Stimulated activated CD8-positive, alpha-beta memory T cell treated with anti-CD3 and anti-CD28 coated beads, Interleukin-15, amount 100 ng/mL, for 48 hours (primary cell): ENCODE results near the gene PTPRS.
"Not testable (repeated sequence)": the region's sequence is repeated elsewhere in the genome, so short reads cannot be mapped to it uniquely, and the experiment has no call there.

Experiments used
- DNase-seq, 2 donors: peaks; one replicate each; pipeline ENCODE4 v3.0.0-alpha.2; 2020; ENCODE audit warnings: low read depth in 2 of 2

Gene PTPRS

GRCh38 chr19:5340637-5341447 lies at the start of gene PTPRS:
PTPRS (minus strand) TSS chr19:5340812; CDS start chr19:5286140, 54,672 bp downstream.
- peak; percentile 60 to 67 for DNase-seq

- DNase-seq: no peak
Measured at GRCh38 chr19:5389353-5389752, 48.7 kb upstream of the PTPRS start.

GRCh38 chr19:5387472-5387871 lies 46.9 kb upstream of the PTPRS start:
- no peak for DNase-seq

GRCh38 chr19:5386841-5387240 lies 46.2 kb upstream of the PTPRS start:
- DNase-seq: no peak

- DNase-seq: not testable (repeated sequence)
Measured at GRCh38 chr19:5381197-5381596, 40.6 kb upstream of the PTPRS start.

GRCh38 chr19:5380215-5380919 lies 39.8 kb upstream of the PTPRS start:
- no peak for DNase-seq

- no peak for DNase-seq
Measured at GRCh38 chr19:5376928-5377327, 36.3 kb upstream of the PTPRS start.

GRCh38 chr19:5372572-5373200 lies 32.1 kb upstream of the PTPRS start:
- no peak for DNase-seq

- DNase-seq: peak; percentile 33 to 38
Measured at GRCh38 chr19:5369962-5370367, 29.4 kb upstream of the PTPRS start.

- DNase-seq: no peak
Measured at GRCh38 chr19:5369304-5369703, 28.7 kb upstream of the PTPRS start.

- DNase-seq: no peak
Measured at GRCh38 chr19:5367530-5368133, 27.0 kb upstream of the PTPRS start.

- DNase-seq: no peak
Measured at GRCh38 chr19:5365905-5366304, 25.3 kb upstream of the PTPRS start.

GRCh38 chr19:5364674-5365073 lies 24.1 kb upstream of the PTPRS start:
- no peak for DNase-seq

GRCh38 chr19:5361839-5362238 lies 21.2 kb upstream of the PTPRS start:
- not testable (repeated sequence) for DNase-seq

GRCh38 chr19:5361407-5361806 lies 20.8 kb upstream of the PTPRS start:
- no peak for DNase-seq

- no peak for DNase-seq
Measured at GRCh38 chr19:5360003-5360780, 19.6 kb upstream of the PTPRS start.

- no peak for DNase-seq
Measured at GRCh38 chr19:5358173-5358800, 17.7 kb upstream of the PTPRS start.

GRCh38 chr19:5357584-5357983 lies 17.0 kb upstream of the PTPRS start:
- no peak for DNase-seq

GRCh38 chr19:5356918-5357317 lies 16.3 kb upstream of the PTPRS start:
- DNase-seq: no peak

GRCh38 chr19:5356428-5356827 lies 15.8 kb upstream of the PTPRS start:
- no peak for DNase-seq

GRCh38 chr19:5355693-5356092 lies 15.1 kb upstream of the PTPRS start:
- no peak for DNase-seq
